Ecto neural progenitor cell (in vitro differentiated cells): ENCODE measurements around the gene MYADML2.
"Not testable (repeated sequence)": the region's sequence is repeated elsewhere in the genome, so short reads cannot be mapped to it uniquely, and the experiment has no call there.

Source experiments
- DNase-seq: peaks from one replicate; pipeline ENCODE4 v3.0.0-alpha.2; 2018; ENCODE audit warnings: low spot score

The MYADML2 gene

GRCh38 chr17:81947189-81947588 is at the start of gene MYADML2:
Gene MYADML2, minus strand, starts transcription at chr17:81947233. Its CDS starts 5,492 bp downstream, at chr17:81941741.
- no peak for DNase-seq

GRCh38 chr17:81996232-81996756 is 49.3 kb upstream of the MYADML2 start:
- DNase-seq: no peak

GRCh38 chr17:81995463-81996231 is 48.6 kb upstream of the MYADML2 start:
- no peak for DNase-seq

- DNase-seq: no peak
Measured at GRCh38 chr17:81994593-81995462, 47.8 kb upstream of the MYADML2 start.

GRCh38 chr17:81993729-81994592 is 46.9 kb upstream of the MYADML2 start:
- no peak for DNase-seq

- DNase-seq: peak; percentile 85
Measured at GRCh38 chr17:81992306-81993102, 45.5 kb upstream of the MYADML2 start.

GRCh38 chr17:81991684-81992305 is 44.8 kb upstream of the MYADML2 start:
- peak; percentile 86 for DNase-seq

- DNase-seq: no peak
Measured at GRCh38 chr17:81990836-81991683, 44.0 kb upstream of the MYADML2 start.

GRCh38 chr17:81987161-81987770 is 40.2 kb upstream of the MYADML2 start:
- no peak for DNase-seq

- DNase-seq: no peak
Measured at GRCh38 chr17:81986606-81987005, 39.6 kb upstream of the MYADML2 start.

GRCh38 chr17:81984773-81985410 is 37.9 kb upstream of the MYADML2 start:
- DNase-seq: no peak

GRCh38 chr17:81983639-81984373 is 36.8 kb upstream of the MYADML2 start:
- DNase-seq: no peak

- no peak for DNase-seq
Measured at GRCh38 chr17:81983011-81983638, 36.1 kb upstream of the MYADML2 start.

GRCh38 chr17:81981511-81981910 is 34.5 kb upstream of the MYADML2 start:
- not testable (repeated sequence) for DNase-seq

GRCh38 chr17:81980707-81981343 is 33.8 kb upstream of the MYADML2 start:
- DNase-seq: no peak

- DNase-seq: no peak
Measured at GRCh38 chr17:81980122-81980521, 33.1 kb upstream of the MYADML2 start.
